IPS DF 4.7 (cell line): ENCODE measurements around the gene CRIP3.

Experiments used
- DNase-seq: peaks from one replicate; pipeline ENCODE4 v3.0.0-alpha.2; 2013; ENCODE audit warnings: low spot score; ENCODE audit errors: extremely low read depth

The CRIP3 gene

DNA sequence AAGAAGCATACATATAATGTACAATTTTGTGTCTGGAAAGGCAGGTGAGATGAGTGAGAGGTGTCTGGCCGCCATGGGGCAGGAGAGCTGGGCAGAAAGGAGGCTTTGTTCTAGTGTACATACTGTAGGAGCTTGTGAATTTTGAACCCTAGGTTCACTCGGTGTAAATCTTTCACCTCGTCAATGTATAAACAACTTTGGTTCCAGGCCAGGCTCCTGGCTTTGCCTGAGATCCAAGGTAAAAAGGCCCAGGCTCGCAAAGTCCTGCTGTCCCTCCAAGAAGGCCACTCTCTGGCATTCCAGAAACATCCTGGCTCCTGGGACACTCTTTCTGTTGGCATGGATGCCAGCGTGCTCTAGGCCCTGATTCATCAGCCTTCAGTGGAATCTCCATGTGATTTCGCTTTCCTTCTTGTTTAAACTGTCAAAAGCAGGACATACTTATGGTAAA is 17.7 kb downstream of the CRIP3 start:
- no peak for DNase-seq

DNA sequence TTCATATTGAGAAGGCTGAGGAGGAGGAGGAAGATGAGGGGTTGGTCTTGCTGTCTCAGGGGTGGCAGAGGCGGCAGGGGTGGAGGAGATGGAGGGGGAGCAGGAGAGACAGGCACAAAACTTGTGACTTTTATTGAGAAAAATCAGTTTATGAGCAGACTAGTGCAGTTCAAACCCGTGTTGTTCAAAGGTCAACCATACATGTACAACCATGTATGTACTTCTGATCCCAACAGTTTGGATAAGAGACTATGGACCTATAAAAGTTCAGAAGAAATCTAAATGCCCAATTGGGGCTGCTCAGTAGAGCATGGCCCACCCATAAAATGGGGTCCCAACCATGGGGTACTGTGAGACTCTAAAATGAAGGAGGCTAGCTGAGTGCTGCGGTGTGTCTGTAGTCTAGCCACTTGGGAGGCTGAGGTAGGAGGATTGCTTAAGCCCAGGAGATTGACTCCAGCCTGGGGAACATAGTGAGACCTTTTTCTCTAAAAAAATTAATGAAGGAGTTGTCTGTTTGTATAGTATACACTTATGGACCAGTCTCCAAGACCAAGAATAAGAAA is 18.2 kb downstream of the CRIP3 start:
- DNase-seq: no peak

DNA sequence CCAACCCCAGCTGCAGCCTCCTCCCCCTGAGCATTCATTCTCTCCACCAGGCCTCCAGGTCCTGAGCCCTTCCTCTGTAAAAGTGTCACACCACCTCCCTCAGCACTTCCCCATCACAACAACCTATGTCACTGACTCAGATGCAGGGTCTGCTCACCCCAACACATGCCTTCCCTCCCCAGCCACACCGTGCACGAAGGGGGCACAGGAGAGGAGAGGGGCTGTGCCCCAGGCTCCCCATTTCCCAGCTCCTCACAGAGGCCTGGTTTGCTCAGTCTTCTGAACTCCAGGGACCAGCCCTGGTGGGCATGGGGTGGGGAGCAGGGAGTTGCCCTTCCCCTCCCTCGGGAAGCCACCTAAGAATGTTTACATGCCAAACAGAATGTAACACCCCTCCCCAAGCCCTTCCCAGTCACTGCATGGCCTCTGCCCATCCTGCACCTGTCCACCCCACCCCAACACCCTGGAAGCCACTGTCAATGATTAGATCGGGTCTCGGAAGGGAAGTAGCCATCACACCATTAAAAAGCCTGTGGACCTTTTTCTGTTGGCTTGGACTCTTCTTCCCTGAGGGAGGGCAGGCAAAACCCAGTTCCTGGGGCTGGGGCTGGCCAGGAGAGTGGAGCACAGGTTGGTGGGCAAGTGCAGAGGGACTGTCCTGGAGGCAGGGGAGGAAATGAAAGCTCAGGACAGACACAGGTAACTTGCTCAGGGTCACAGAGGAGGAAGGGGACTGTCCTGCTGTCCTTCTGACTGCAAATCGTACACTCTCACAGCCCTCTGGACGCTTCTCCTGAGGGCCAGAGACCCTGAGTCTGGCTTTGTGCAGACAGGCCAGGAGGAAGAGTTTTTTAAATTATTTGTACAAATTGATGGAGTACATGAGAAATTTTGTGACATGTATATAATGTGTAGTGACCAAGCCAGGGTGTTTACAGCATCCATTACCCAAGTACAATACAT is 20.6 kb downstream of the CRIP3 start:
- DNase-seq: no peak

DNA sequence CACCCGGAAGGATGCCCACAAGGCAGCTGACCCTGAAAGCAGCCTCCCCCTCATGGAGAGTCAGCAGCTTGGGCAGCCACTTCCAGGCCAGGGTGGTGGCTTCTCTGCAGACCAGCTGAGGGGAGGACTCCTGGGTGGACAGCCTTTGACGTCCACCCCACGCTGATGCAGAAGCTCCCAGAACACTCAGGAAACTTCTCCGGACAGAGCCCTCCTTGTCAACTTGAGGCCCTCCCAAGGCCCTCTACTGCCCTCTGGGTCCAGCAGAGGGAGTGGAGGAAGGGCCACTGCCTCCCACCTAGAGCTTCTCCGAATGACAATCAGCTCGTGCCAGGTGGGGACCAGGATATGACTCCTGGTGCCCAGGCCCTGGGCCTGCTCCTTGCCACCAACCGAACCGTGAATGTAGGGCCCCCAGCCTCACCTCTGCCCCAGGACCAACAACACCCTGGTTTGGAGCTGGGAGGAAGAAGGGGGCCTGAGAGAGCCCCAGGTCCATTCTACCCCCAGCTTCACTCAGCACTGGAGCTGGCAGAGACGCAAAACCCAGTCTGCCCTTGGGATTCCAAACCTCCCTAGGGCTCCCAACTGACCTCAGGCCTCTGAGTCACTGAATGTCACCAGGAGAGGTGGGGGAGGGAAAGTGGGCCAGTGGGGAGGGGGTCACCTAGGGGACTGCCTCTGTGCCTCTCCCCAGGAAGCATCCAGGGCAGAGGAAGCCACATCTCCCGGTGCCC is 21.5 kb downstream of the CRIP3 start:
- DNase-seq: no peak

DNA sequence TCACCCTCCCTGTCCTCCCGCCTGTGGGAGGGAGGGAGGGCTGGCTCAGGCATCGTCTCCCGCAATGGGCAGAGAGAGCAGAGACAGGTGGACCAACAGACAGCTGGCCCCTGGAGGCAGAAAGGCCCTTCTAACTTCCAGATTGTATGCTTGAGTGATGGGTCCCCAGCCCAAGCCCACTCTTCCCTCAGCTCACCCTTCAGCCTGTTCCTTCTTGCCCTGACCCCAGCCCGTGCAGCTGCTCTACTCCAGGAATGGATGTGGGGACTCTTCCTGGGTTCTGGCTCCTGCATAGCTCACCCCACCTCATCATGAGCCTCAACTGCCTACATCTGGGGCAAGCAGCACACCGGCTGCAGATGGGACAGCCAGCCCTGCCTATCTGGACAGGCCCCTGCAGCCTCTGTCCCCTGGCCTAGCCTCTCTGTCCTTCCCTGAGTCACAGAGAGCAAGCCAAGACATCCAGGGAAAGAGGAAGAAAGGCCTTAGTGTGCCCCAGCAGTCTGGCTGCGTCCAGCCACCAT is 22.1 kb downstream of the CRIP3 start:
- no peak for DNase-seq

DNA sequence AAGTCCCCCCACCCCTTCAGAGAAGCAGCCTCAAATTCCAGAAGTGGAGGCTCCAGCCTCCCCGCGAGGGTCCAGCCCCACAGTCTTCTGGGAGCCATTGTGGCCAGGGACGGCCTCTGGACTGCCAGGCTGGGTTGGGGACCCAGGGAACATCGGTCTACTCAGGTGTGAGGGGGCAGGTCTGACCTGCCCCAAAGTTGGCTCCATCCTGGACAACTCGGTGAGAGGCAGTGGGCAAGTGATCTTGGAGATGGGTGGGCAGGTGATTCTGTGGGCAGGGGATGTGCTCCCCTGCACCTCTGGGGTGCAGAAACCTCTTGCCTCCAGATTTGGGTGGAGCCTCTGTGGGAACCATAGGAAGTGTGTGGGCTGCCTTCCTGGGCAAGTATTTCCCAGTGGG is 22.8 kb downstream of the CRIP3 start:
- DNase-seq: no peak

DNA sequence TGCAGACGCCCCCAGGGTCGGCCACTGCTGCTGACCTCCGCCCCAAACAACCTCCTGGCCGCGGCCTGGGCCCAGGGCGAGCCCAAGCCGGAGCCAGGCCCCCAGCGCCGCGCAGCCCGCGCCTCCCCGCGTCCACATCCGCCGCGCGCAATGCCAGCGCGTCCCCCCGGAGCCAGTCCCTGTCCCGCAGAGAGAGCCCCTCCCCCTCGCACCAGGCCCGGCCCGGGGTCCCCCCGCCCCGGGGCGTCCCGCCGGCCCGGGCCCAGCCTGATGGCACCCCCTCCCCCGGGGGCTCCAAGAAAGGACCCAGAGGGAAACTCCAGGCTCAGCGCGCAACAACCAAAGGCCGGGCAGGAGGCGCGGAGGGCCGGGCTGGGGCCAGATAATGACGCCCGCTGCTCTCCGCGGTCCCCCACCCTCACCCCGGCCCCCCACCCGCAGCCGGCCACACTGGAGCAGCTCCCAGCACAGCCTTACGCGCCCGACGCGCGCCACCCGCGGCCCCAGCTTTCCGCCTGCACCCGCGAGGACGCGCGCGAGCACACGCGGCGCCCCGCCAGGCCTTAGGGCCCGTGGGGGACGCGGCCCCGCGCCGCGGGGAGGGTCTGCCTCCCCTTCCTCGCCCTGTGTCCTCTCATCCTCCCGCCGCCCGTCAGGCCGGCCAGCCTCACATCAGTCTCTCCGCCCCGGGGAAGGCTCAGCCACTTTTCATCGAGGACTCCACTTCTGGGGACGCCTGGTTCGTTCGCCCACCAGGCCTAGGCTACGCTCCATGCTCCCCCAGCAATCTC is 23.4 kb downstream of the CRIP3 start:
- no peak for DNase-seq

DNA sequence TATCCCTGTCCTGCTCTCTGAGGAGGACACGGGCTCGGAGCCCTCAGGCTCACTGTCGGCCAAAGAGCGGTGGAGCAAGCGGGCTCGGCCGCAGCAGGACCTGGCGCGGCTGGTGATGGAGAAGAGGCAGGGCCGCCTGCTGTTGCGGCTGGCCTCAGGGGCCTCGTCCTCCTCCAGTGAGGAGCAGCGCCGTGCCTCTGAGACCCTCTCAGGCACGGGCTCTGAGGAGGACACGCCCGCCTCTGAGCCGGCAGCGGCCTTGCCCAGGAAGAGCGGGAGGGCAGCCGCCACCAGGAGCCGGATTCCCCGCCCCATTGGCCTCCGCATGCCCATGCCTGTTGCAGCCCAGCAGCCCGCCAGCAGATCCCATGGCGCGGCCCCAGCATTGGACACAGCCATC is 24.7 kb downstream of the CRIP3 start:
- DNase-seq: no peak

DNA sequence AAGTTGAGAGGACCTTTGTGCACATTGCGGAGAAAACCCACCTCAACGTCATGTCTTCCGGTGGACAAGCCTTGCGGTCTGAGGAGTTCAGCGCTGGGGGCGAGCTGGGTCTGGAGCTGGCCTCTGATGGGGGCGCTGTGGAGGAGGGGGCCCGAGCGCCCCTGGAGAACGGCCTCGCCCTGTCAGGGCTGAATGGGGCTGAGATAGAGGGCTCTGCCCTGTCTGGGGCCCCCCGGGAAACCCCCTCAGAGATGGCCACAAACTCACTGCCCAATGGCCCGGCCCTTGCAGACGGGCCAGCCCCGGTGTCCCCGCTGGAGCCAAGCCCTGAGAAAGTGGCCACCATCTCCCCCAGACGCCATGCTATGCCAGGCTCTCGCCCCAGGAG is 25.1 kb downstream of the CRIP3 start:
- DNase-seq: no peak

DNA sequence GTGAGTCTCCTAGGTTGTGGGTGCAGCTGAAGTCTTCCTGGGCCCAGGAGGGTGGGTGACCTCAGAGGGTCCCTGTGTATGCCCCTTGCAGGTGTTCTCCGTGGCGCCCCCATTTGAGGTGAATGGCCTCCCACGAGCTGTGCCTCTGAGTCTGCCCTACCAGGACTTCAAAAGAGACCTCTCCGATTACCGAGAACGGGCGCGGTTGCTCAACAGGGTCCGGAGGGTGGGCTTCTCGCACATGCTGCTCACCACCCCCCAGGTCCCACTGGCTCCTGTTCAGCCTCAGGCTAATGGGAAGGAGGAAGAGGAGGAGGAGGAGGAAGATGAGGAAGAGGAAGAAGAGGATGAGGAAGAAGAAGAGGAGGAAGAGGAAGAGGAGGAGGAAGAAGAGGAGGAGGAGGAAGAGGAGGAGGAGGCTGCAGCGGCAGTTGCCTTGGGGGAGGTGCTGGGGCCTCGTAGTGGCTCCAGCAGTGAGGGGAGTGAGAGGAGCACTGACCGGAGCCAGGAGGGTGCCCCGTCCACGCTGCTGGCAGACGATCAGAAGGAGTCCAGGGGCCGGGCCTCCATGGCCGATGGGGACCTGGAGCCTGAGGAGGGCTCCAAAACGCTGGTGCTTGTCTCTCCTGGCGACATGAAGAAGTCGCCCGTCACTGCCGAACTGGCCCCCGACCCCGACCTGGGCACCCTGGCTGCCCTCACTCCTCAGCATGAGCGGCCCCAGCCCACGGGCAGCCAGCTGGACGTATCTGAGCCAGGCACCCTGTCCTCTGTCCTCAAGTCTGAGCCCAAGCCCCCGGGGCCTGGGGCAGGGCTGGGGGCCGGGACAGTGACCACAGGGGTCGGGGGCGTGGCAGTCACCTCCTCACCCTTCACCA is 25.8 kb downstream of the CRIP3 start:
- DNase-seq: no peak

DNA sequence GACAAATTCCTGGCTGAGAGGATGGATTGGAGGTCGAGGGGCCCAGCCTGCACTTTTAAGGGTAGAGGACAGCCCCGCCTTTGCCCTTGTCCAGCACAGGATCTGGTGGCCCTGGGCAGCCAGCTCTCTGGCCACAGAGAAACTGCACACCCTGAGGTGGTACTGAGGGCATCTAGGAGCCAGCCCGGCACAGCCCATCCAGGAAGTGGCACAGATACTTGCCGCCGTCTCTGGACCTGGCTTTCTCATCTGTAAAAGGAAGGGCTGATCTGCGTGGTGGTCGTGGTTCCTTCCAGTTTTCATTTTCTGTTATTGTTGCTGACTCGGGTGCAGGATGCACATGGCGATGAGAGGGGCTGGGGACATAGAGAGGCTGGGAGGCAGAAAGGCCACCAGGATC is 26.6 kb downstream of the CRIP3 start:
- no peak for DNase-seq

DNA sequence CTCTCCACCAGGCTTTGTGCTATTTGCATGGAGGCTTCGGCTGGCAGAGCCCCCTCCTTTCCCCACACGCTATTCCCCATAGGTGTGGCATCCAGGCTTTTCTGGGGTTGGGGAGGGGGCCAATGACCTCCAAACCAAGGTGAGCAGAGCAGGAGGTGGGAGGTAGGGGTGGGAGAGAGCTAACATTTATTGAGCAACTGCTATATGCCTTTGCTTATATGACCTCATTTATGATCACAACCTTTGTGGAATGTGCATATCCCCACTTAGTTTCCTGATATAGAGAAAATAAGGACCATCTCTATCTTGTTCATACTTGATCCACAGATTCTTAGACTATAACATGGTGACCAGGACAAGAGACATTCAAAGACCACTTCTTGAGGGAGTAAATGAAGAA is 28.4 kb downstream of the CRIP3 start:
- no peak for DNase-seq

DNA sequence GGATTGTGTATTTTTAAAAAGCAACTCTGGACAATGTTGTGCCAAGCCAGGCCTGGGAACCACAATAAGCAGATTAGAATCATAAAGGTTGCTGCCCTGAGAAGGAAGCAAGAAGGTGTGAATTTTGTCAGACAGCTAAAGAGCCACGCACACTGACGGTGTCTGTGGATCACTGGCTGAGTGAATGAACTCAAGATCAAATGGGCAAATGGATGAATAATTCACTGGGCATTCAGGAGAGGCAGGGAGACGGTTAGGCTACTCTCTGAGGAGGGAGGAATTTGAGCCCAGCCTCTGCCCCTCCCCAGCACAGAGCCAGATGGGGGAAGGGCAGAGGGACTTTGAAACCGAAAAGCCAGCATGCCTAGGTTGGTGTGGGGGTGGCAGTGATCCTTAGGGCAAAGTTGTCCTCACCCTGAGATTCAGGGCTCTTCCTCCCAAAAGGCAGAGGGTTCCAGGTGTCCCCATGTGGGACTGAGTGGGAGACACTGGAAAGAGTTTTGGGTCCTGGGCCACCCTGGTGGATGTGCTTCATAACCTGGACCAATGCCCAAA is 30.0 kb downstream of the CRIP3 start:
- no peak for DNase-seq

DNA sequence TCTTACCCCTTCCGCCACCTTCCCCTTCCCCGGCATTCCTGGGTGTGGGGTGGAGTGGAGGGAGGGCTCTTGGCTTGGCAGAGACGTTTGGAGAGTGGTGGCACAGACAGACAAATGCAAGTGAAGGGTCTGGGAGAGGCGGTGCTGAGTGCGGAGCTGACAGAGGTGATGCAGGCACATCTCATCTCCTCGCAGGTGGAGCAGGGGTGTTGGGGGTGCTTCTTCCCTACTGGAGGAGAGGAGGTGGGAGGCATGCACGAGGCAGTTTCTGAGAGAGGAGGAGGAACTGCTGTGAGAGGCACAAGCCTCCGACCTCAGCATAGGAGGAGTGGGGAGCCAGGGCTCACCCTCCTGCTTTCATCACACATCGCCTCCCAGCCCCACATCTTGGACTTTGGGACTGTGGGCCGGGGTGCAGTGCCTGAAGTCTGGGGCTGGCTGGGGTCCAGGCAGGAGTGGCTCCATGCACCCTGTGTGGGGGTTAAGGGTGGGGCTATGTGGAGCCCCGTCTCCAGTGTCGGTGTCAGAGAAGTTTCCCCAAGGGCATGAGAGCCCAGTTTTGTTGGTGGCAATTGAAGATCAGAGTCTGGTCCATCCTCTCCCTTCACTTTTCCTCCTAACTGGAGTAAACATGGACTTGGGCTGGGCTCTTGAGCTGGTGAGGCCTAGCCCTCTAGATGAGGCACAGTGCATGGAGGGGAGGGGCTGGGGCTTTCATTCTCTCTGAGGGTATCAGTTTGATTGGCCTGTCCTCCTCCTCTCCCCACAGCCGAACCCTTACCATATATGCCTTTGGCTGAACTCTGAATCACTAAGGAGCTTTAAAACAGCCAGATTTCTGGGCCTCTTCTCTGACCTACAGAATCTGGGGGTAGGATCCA is 30.7 kb downstream of the CRIP3 start:
- DNase-seq: no peak

DNA sequence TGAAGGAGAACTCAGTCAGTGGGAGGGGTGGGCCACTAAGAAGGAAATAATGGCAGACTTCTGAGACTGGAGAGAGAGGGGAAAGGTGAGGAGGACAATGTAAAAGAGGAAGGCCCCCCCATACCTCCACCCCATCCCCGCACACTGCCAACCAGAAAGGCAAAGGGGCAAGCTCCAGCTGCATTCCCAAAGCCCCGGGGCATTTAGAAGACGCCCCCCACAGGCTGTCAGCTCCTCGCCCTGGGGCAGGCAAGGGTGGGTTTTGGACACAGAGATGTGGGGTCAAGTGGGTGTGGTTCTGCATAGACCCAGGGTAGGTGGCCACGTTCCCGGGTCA is 31.4 kb downstream of the CRIP3 start:
- no peak for DNase-seq

DNA sequence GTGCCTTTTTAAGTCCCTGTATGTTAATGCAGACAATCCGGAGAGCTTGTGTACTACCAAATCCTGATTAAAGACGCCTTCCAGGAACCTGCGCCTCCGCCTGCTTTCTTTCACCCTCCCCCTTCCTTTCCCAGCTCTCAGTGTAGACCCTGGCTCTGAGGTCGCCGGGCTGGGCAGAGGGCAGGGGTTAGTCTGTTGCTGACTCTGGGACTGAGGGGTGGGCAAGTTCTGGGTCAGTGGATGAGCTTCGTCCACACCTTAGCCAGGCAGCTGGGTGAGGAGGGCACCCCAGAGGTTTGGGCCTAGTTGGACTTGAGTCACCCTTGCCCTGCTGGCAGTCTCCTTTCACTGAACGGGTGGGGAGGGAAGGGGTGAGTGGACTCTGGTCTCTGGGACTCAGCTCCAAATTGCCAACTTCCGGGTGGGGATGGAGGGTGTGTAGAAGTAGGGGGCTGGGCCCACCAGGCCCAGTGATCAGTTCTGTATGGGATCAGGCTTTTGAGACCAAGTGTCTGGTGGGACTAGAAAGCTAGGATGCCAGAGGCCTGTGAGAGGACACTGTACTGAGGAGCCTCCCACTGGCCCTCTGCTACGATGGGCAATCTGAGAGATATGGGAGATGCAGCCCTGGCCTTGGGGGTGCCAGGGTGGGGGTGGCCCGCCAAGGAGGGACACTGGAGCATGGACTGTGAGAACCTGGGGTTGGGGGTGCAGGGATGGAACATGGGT is 31.9 kb downstream of the CRIP3 start:
- no peak for DNase-seq

DNA sequence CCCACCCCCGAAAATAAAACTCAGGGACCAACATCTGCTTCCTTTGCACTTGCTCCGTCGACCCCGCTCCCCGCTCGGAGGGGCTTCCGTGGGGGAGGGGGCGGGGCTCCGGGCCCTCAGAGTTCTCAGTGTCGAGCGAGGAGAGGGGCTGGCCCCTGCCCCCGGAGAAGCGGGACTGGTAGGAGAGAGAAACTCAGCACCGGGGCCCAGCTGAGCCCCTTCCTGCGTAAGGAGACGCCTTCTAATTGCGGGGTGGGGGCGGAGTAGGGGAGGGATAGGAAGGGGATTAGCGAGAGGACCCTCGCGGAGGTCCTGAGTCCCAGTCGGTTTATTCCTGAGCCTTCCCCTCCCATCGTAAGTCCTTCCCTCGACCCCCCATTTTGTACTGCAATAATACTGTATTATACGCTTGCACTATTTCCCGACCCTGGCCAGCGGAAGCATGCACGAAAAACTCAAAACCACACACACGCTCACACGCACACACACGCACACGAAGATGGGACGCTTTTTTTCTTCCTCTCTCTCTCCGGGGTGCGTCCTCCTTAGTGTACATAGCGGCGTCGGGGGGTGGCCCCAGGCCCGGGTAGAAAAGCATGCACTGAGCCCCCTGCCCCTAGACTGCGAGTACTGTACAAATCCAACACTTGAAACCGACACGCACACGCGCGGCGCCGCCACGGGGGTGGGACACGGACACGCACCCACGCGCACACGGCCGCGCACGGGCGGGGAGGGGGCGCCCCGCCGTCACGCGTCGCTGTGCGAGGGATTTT is 32.6 kb downstream of the CRIP3 start:
- no peak for DNase-seq
